Ascending aorta (tissue), 2 donors: ENCODE data around the gene MT1X. TPM values are rescaled to one million over a fixed set of nuclear protein-coding genes. Genes with fewer than 3 reads are reported as not detected.
"Not testable (repeated sequence)": the region's sequence is repeated elsewhere in the genome, so short reads cannot be mapped to it uniquely, and the experiment has no call there.

Source experiments
- DNase-seq, 2 donors: peaks; one replicate each; pipeline ENCODE4 v3.0.0-alpha.2; 2019; ENCODE audit warnings: low spot score in 2 of 2
- H3K27ac ChIP-seq, 2 donors: fragments of 200-600 bp; sonication (generic); one replicate each; pipeline ENCODE4 v1.5.1; 2016 to 2017; ENCODE audit warnings: mild to moderate bottlenecking in 1 of 2
- H3K27me3 ChIP-seq: fragments of 200-600 bp; sonication (generic); one replicate; pipeline ENCODE4 v1.5.1; 2017
- H3K36me3 ChIP-seq, 2 donors: fragments of 200-600 bp; sonication (generic); one replicate each; pipeline ENCODE4 v1.5.1; 2016
- H3K4me1 ChIP-seq, 2 donors: fragments of 200-600 bp; sonication (generic); one replicate each; pipeline ENCODE4 v1.5.1; 2016 to 2017; ENCODE audit warnings: mild to moderate bottlenecking in 1 of 2
- H3K4me3 ChIP-seq, 2 donors: fragments of 200-600 bp; sonication (generic); one replicate each; pipeline ENCODE4 v1.5.1; 2016 to 2017; ENCODE audit warnings: mild to moderate bottlenecking in 1 of 2
- H3K9me3 ChIP-seq, 2 donors: fragments of 200-600 bp; sonication (generic); one replicate each; pipeline ENCODE4 v1.5.1; 2016
- intact Hi-C: fragments of 100-400 bp; cut with DNase I; formaldehyde crosslinking; loops from one replicate; pipeline ENCODE4 v1.15.1; 2023
- total RNA-seq: library from RNA; depleted of rRNA; stranded (reverse); fragments of >200 nt; gene quantifications from one replicate; pipeline ENCODE4 v1.1.0, GENCODE V29; 2016
- TF ChIP-seq, protein P1 (sequence below), 3 experiments: fragments of 200-600 bp in 2 of 3; fragments of 450-650 bp in 1 of 3; sonication (generic) in 2 of 3; IDR thresholded peaks; one replicate each; pipeline ENCODE4 v1.5.1; 2016 to 2019; ENCODE audit warnings: antibody characterized with exemption in 3 of 3, mild to moderate bottlenecking in 1 of 3, moderate library complexity in 1 of 3

MT1X gene
- total RNA-seq, 1 donor from 2014 or later = 2,291 TPM

DNA sequence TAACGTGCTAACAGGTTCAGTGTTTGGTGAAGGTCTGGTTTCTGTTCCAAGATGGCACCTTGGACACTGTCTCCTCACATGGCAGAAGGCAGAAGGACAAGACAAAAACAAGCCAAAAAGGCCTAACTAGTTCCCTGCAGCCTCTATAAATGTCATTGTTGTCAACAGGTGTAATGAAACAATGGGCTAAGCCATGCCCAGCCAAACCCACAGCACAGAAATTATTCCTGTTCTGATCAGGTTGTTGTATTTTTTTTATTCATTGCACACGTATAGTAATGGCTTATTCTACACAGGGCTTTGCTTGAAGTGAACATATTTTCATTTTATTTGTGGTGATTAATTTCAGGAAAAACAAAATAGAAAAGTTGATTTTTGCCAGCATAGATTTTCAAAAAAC is 31.5 kb downstream of the MT1X start:
- H3K27ac ChIP-seq = no peak overlapping the region
- no peak for DNase-seq
- intact Hi-C loops = no loop called here
- TF ChIP-seq, protein P1, sequence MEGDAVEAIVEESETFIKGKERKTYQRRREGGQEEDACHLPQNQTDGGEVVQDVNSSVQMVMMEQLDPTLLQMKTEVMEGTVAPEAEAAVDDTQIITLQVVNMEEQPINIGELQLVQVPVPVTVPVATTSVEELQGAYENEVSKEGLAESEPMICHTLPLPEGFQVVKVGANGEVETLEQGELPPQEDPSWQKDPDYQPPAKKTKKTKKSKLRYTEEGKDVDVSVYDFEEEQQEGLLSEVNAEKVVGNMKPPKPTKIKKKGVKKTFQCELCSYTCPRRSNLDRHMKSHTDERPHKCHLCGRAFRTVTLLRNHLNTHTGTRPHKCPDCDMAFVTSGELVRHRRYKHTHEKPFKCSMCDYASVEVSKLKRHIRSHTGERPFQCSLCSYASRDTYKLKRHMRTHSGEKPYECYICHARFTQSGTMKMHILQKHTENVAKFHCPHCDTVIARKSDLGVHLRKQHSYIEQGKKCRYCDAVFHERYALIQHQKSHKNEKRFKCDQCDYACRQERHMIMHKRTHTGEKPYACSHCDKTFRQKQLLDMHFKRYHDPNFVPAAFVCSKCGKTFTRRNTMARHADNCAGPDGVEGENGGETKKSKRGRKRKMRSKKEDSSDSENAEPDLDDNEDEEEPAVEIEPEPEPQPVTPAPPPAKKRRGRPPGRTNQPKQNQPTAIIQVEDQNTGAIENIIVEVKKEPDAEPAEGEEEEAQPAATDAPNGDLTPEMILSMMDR (IDR thresholded peaks at IDR 0.05) = no peak
- no peaks in the 10 kb centered on the region for H3K4me1 ChIP-seq
- no peaks in the 10 kb centered on the region for H3K27me3 ChIP-seq
- H3K36me3 ChIP-seq = no peaks in the 10 kb centered on the region
- no peaks in the 10 kb centered on the region for H3K9me3 ChIP-seq
- H3K4me3 ChIP-seq = no peak overlapping the region

DNA sequence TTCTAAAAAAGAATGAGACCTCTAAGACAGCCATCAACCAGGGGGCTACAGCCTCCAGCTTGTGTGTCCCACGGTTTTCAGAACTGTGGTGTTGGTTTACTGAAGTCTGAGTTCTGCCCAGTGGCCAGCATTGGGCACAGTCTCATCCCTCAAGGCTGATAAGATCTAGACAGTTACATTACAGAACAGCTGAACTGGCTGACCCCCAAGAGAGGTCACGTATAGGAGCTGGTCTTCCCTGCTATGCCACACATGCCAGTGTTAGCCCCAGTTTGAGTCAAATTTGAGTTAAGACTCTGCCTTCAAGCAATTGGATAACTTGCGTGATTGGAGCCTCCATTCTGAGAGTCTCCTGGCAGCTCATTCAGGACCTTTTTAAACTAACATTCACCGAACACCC is 32.9 kb downstream of the MT1X start:
- DNase-seq = no peak
- no peaks in the 10 kb centered on the region for H3K36me3 ChIP-seq
- no peaks in the 10 kb centered on the region for H3K9me3 ChIP-seq
- H3K27ac ChIP-seq = no peak overlapping the region
- intact Hi-C loops = no loop called here
- no peak overlapping the region for H3K4me3 ChIP-seq
- TF ChIP-seq, protein P1 (IDR thresholded peaks at IDR 0.05) = no peak
- no peaks in the 10 kb centered on the region for H3K27me3 ChIP-seq
- no peaks in the 10 kb centered on the region for H3K4me1 ChIP-seq

DNA sequence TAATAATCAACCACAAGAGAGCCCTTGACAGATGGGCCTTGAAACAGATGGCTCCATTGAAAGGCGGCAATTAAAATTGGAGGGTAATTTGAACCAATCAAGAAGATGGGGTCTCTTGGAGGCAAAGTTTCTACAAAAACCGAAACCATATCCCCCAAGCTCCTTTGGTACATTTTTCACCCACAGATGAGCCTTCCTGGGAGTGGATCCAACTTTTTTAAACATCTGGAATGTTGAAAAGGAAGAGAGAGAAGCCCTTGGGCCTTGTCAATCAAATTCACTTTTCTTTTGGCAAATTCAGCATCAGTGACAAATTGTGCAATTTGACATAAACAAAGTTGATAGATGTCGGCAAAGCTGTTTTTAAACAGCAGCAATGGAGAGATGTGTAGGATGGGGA is 34.5 kb downstream of the MT1X start:
- H3K9me3 ChIP-seq = no peaks in the 10 kb centered on the region
- no peak for DNase-seq
- H3K4me1 ChIP-seq = no peaks in the 10 kb centered on the region
- no peaks in the 10 kb centered on the region for H3K36me3 ChIP-seq
- H3K4me3 ChIP-seq = no peak overlapping the region
- TF ChIP-seq, protein P1 (IDR thresholded peaks at IDR 0.05) = no peak
- intact Hi-C loops = no loop called here
- H3K27me3 ChIP-seq = no peaks in the 10 kb centered on the region
- H3K27ac ChIP-seq = no peak overlapping the region

DNA sequence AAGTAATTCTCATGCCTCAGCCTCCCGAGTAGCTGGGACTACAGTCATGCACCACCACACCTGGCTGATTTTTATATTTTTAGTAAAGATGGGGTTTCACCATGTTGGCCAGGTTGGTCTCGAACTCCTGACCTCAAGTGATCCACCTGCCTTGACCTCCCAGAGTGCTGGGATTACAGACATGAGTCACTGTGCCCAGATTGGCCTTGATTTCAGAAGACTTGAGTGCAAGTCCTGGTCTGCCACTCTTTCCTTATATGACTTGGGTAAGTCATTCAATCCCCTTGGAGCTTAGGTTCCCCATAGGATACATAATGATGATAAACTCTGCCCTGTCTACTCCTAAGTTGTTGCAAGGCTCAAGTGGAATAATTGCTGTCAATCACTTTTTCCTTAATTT is 35.3 kb downstream of the MT1X start:
- H3K36me3 ChIP-seq, H3K27me3 ChIP-seq, H3K27ac ChIP-seq, H3K4me1 ChIP-seq, DNase-seq, H3K9me3 ChIP-seq, H3K4me3 ChIP-seq, intact Hi-C loops: not testable (repeated sequence)

DNA sequence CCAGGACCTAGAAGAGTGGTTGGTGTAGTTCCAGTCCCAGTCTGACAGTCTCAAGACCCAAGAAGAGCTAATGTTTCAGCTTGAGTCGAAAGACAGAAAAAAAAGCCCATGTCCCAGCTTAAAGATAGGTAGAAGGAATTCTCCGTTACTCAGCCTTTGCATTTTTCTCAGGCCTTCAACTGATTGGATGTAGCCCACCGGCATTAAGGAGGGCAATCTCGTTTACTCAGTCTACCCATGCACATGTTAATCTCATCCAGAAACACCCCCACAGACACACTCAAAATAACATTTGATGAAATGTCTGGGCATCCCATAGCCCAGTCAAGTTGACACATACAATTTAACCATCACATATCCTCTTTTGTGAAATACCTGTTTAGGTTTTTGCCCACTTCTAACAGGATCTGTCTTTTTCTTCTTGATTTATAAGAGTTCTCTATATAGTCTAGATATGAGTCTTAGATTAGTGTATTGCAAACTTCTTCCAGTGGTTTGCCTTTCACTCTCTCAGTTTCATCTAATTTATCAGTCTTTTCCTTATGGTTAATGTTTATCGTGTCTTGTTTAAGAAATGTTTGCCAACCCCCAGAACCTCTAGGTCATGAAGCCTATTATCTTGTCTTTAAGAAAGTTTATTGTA is 40.1 kb downstream of the MT1X start:
- no peak for DNase-seq
- Histone ChIP-seq H3K27me3 (no peaks in the 10 kb centered on the region), H3K4me3 (no peak overlapping the region), H3K9me3 (no peaks in the 10 kb centered on the region), H3K36me3 (no peaks in the 10 kb centered on the region), H3K27ac (no peak overlapping the region), H3K4me1 (no peaks in the 10 kb centered on the region)
- TF ChIP-seq, protein P1 (IDR thresholded peaks at IDR 0.05) = no peak
- intact Hi-C loops = no loop called here

DNA sequence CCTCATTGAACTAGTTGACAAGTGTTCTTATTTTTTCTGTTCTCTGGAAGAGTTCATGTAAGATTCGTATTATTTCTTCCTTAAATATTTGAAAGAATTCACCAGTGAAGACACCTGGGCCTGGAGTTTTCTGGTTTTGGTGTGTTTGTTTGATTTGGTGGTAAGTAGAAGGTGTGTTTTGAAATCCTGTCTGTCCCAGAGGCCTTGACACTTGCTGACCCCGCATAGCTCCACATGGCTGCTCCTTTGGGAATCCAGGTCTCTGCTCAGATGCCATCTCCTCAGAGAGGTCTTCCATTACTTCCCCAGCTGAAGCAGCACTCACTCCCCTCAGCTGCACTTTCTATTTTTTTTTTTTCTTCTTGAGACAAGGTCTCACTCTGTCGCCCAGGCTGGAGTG is 41.9 kb downstream of the MT1X start:
- DNase-seq = no peak
- H3K4me1 ChIP-seq = peaks cover 0 to 11% of the 10 kb centered on the region in 2 donors
- TF ChIP-seq, protein P1 (IDR thresholded peaks at IDR 0.05) = no peak
- no peaks in the 10 kb centered on the region for H3K27me3 ChIP-seq
- no peaks in the 10 kb centered on the region for H3K9me3 ChIP-seq
- H3K36me3 ChIP-seq = no peaks in the 10 kb centered on the region
- intact Hi-C loops = no loop called here
- no peak overlapping the region for H3K27ac ChIP-seq
- no peak overlapping the region for H3K4me3 ChIP-seq
